H1 (cell line): ENCODE measurements around the gene CST8. TPM values are rescaled to one million over a fixed set of nuclear protein-coding genes. Genes with fewer than 3 reads are reported as not detected.
A peak's percentile ranks its signal among the peaks of the same experiment; 100 is the strongest.

Experiments
- CTCF ChIA-PET: fragments of 300-600 bp; sonication (Branson Sonifier 250); formaldehyde crosslinking; loops from one replicate; lab custom pipeline; 2021; ENCODE audit not compliant: partially characterized antibody; lab: Charles Lee
- POLR2A ChIA-PET: fragments of 300-600 bp; sonication (Branson Sonifier 250); formaldehyde crosslinking; loops from one replicate; lab custom pipeline; 2021; ENCODE audit warnings: inconsistent platforms; ENCODE audit not compliant: partially characterized antibody; lab: Charles Lee
- DNase-seq, 2 experiments: peaks; one replicate each; pipeline versions ENCODE4 v3.0.0 to v3.0.0-alpha.2; 2010 to 2022; ENCODE audit warnings: low spot score in 2 of 2, low read depth in 1 of 2, mixed read lengths in 1 of 2
- FAIRE-seq: peaks from 2 replicates; lab custom pipeline; 2011; peaks lifted over from hg19 to GRCh38; lab: Jason Lieb, UNC
- H2AFZ ChIP-seq: 2 replicates; pipeline ENCODE4 v1.8.1; 2012; ENCODE audit warnings: low read length, inconsistent platforms
- H2AK5ac ChIP-seq: 2 replicates; pipeline ENCODE4 v1.6.1; 2013; ENCODE audit warnings: low read depth, low read length
- H2BK120ac ChIP-seq: replicated peaks from 2 replicates; pipeline ENCODE3; 2013; ENCODE audit warnings: low read depth, low read length, inconsistent platforms
- H2BK12ac ChIP-seq: 2 replicates; pipeline ENCODE4 v1.6.1; 2013; ENCODE audit warnings: low read depth, low read length
- H2BK15ac ChIP-seq: 2 replicates; pipeline ENCODE4 v1.6.1; 2013; ENCODE audit warnings: low read length
- H2BK20ac ChIP-seq: 2 replicates; pipeline ENCODE4 v1.6.1; 2013; ENCODE audit warnings: low read length
- H2BK5ac ChIP-seq: 2 replicates; pipeline ENCODE4 v1.6.1; 2013; ENCODE audit warnings: low read depth, low read length
- H3K14ac ChIP-seq: 2 replicates; pipeline ENCODE4 v1.6.1; 2013; ENCODE audit warnings: inconsistent platforms; ENCODE audit not compliant: insufficient read length
- H3K18ac ChIP-seq: 2 replicates; pipeline ENCODE4 v1.6.1; 2013; ENCODE audit warnings: low read length; ENCODE audit errors: extremely low read depth
- H3K23ac ChIP-seq: 2 replicates; pipeline ENCODE4 v1.6.1; 2013; ENCODE audit warnings: inconsistent platforms; ENCODE audit not compliant: insufficient read length
- H3K23me2 ChIP-seq: 2 replicates; pipeline ENCODE4 v1.6.1; 2013; ENCODE audit warnings: low read depth, low read length
- H3K27ac ChIP-seq: 2 replicates; pipeline ENCODE4 v1.6.1; 2011; ENCODE audit warnings: low read depth, low read length, inconsistent platforms
- H3K27me3 ChIP-seq, 4 experiments: replicated peaks in 1 of 4; 1 replicate in 1 of 4; 2 replicates in 3 of 4; pipeline versions ENCODE4 v1.6.1 to v1.8.1; 2011 to 2013; ENCODE audit warnings: low read length in 3 of 4, mild to moderate bottlenecking in 3 of 4, inconsistent platforms in 2 of 4, mixed read lengths in 2 of 4, moderate library complexity in 1 of 4; ENCODE audit not compliant: control insufficient read depth in 3 of 4, insufficient read depth in 3 of 4; ENCODE audit errors: extremely low read depth in 1 of 4
- H3K36me3 ChIP-seq, 4 experiments: 2 replicates each; pipeline versions ENCODE4 v1.6.1 to v1.8.1; 2011 to 2013; ENCODE audit warnings: mild to moderate bottlenecking in 4 of 4, low read length in 3 of 4, moderate library complexity in 2 of 4, control low read depth in 1 of 4, inconsistent platforms in 1 of 4; ENCODE audit not compliant: insufficient read depth in 4 of 4, control insufficient read depth in 2 of 4
- H3K4ac ChIP-seq: replicated peaks from 2 replicates; pipeline ENCODE3; 2013; ENCODE audit warnings: low read length, low read depth, mixed read lengths, inconsistent platforms; ENCODE audit not compliant: insufficient read length
- H3K4me1 ChIP-seq, 4 experiments: replicated peaks in 1 of 4; 1 replicate in 1 of 4; 2 replicates in 3 of 4; pipeline versions ENCODE4 v1.6.1 to v1.8.1; 2011 to 2013; ENCODE audit warnings: low read length in 3 of 4, inconsistent platforms in 2 of 4, mixed read lengths in 1 of 4; ENCODE audit not compliant: insufficient read depth in 4 of 4, control insufficient read depth in 3 of 4
- H3K4me2 ChIP-seq, 2 experiments: 2 replicates each; pipeline versions ENCODE4 v1.6.1 to v1.8.1; 2011 to 2013; ENCODE audit warnings: low read depth in 2 of 2, low read length in 2 of 2, control low read depth in 1 of 2, inconsistent platforms in 1 of 2, mild to moderate bottlenecking in 1 of 2; ENCODE audit not compliant: insufficient read depth in 1 of 2
- H3K4me3 ChIP-seq, 4 experiments: fragments of 200-600, 300-600 bp in 1 of 4; sonication (generic), shearing (Covaris generic), sonication (Bioruptor Twin) in 1 of 4; 2 replicates each; pipeline versions ENCODE4 v1.5.1 to v1.8.1; 2011 to 2016; ENCODE audit warnings: low read length in 4 of 4, low read depth in 3 of 4, control low read depth in 2 of 4, inconsistent platforms in 2 of 4, mild to moderate bottlenecking in 2 of 4, mixed read lengths in 1 of 4, moderate library complexity in 1 of 4; ENCODE audit not compliant: insufficient read depth in 2 of 4; ENCODE audit errors: extremely low read depth in 1 of 4
- H3K56ac ChIP-seq: replicated peaks from 2 replicates; pipeline ENCODE3; 2013; ENCODE audit warnings: low read depth, mild to moderate bottlenecking, mixed read lengths, low read length, inconsistent platforms; ENCODE audit not compliant: insufficient read length
- H3K79me1 ChIP-seq: 2 replicates; pipeline ENCODE4 v1.6.1; 2013; ENCODE audit warnings: low read depth, low read length, control low read depth
- H3K79me2 ChIP-seq, 2 experiments: 2 replicates each; pipeline versions ENCODE4 v1.6.1 to v1.8.1; 2012 to 2013; ENCODE audit warnings: low read length in 2 of 2, mild to moderate bottlenecking in 2 of 2, inconsistent platforms in 1 of 2; ENCODE audit not compliant: insufficient read depth in 2 of 2, control insufficient read depth in 1 of 2
- H3K9ac ChIP-seq, 4 experiments: replicated peaks in 1 of 4; 1 replicate in 1 of 4; 2 replicates in 3 of 4; pipeline versions ENCODE4 v1.6.1 to v1.8.1; 2011 to 2013; ENCODE audit warnings: low read depth in 3 of 4, low read length in 3 of 4, control low read depth in 2 of 4, mild to moderate bottlenecking in 2 of 4, moderate library complexity in 2 of 4, inconsistent platforms in 1 of 4; ENCODE audit errors: extremely low read depth in 1 of 4
- H3K9me3 ChIP-seq, 2 experiments: 2 replicates each; pipeline versions ENCODE4 v1.6.1 to v1.8.1; 2012 to 2013; ENCODE audit warnings: mild to moderate bottlenecking in 2 of 2, moderate library complexity in 2 of 2, control low read depth in 1 of 2, inconsistent platforms in 1 of 2, low read depth in 1 of 2, low read length in 1 of 2, mixed read lengths in 1 of 2; ENCODE audit not compliant: insufficient read depth in 2 of 2
- H4K20me1 ChIP-seq, 2 experiments: replicated peaks in 1 of 2; 2 replicates each; pipeline versions ENCODE3 to v1.8.1; 2011 to 2013; ENCODE audit warnings: inconsistent platforms in 2 of 2, low read length in 2 of 2, mild to moderate bottlenecking in 1 of 2; ENCODE audit not compliant: insufficient read depth in 2 of 2, control insufficient read depth in 1 of 2
- H4K5ac ChIP-seq: 2 replicates; pipeline ENCODE4 v1.6.1; 2013; ENCODE audit warnings: low read length, low read depth, mixed read lengths, inconsistent platforms; ENCODE audit not compliant: insufficient read length
- H4K8ac ChIP-seq: 2 replicates; pipeline ENCODE4 v1.8.0; 2013; ENCODE audit warnings: mild to moderate bottlenecking, moderate library complexity, low read length, inconsistent platforms; ENCODE audit not compliant: insufficient read depth; ENCODE audit errors: extremely low read depth
- H4K91ac ChIP-seq: replicated peaks from 2 replicates; pipeline ENCODE3; 2013; ENCODE audit warnings: low read length, mixed read lengths, inconsistent platforms; ENCODE audit not compliant: insufficient read length
- CBX8 ChIP-seq: fragments of 300-800, 300-1000 bp; sonication (generic); IDR thresholded peaks from 2 replicates; pipeline ENCODE4 v1.7.1; 2016; ENCODE audit warnings: low read depth, low read length, borderline replicate concordance
- EGR1 ChIP-seq: IDR thresholded peaks from 2 replicates; pipeline ENCODE4 v1.6.1; 2011; ENCODE audit warnings: low read depth, low read length, borderline replicate concordance
- EP300 ChIP-seq, 2 experiments: IDR thresholded peaks; 1 replicate in 1 of 2; 2 replicates in 1 of 2; pipeline ENCODE4 v1.6.1; 2011 to 2012; ENCODE audit warnings: low read depth in 2 of 2, low read length in 2 of 2, mild to moderate bottlenecking in 2 of 2, borderline replicate concordance in 1 of 2, inconsistent platforms in 1 of 2, moderate library complexity in 1 of 2
- RXRA ChIP-seq: IDR thresholded peaks from 2 replicates; pipeline ENCODE4 v1.6.1; 2011; ENCODE audit warnings: low read depth, mild to moderate bottlenecking, low read length, moderate library complexity; ENCODE audit not compliant: insufficient read depth
- TAF1 ChIP-seq: IDR thresholded peaks from 2 replicates; pipeline ENCODE4 v1.6.1; 2011; ENCODE audit warnings: mild to moderate bottlenecking, low read depth, low read length
- WGBS, 2 experiments: shearing (Covaris generic) in 1 of 2; methylation state at CpG; one replicate each; pipeline versions ENCODE4 v1.1.6 to v1.1.7; 2013 to 2015; ENCODE audit warnings: low lambda C conversion rate in 2 of 2, mixed read lengths in 2 of 2, inconsistent platforms in 1 of 2, low coverage in 1 of 2, missing lambda C conversion rate in 1 of 2; ENCODE audit not compliant: insufficient replicate concordance in 2 of 2, insufficient coverage in 1 of 2, insufficient read length in 1 of 2; ENCODE audit errors: extremely low coverage in 1 of 2, missing lambda C conversion rate in 1 of 2; 5-methylcytosine and 5-hydroxymethylcytosine counted together
- polyA plus RNA-seq, 7 experiments: library from polyadenylated mRNA; depleted of rRNA in 3 of 7; stranded (reverse) in 5 of 7; unstranded in 2 of 7; fragments of >200 nt in 5 of 7; fragments of 200-250 nt in 2 of 7; gene quantifications; 1 replicate in 5 of 7; 2 replicates in 1 of 7; 4 replicates in 1 of 7; pipeline versions ENCODE4 v1.2.1 to v1.2.3, GENCODE V29; 2011 to 2013; ENCODE audit warnings: missing spikeins in 2 of 7, mixed read lengths in 2 of 7
- total RNA-seq: library from RNA; stranded (reverse); fragmentation: NEBNext Ultra II Directional; extraction: Animal tissue kit (Norgen Biotek cat#: 25700); gene quantifications from 2 replicates; pipeline ENCODE4 v1.2.1, GENCODE V29; 2021
- TF ChIP-seq, protein P1 (sequence below): IDR thresholded peaks from 2 replicates; pipeline ENCODE4 v1.6.1; 2011; ENCODE audit warnings: low read depth, mild to moderate bottlenecking, low read length; ENCODE audit not compliant: insufficient read depth
- TF ChIP-seq, protein P2 (sequence below): IDR thresholded peaks from 2 replicates; pipeline ENCODE4 v1.6.1; 2012; ENCODE audit warnings: low read length, inconsistent platforms
- TF ChIP-seq, protein P3 (sequence below): IDR thresholded peaks from 2 replicates; pipeline ENCODE4 v1.6.1; 2012; ENCODE audit warnings: inconsistent platforms

The CST8 gene
- total and polyA plus RNA-seq, 2 of the 8 experiments (the other 6 are each of a cell fraction or from before 2014, with no cell fraction given), result not detected

DNA sequence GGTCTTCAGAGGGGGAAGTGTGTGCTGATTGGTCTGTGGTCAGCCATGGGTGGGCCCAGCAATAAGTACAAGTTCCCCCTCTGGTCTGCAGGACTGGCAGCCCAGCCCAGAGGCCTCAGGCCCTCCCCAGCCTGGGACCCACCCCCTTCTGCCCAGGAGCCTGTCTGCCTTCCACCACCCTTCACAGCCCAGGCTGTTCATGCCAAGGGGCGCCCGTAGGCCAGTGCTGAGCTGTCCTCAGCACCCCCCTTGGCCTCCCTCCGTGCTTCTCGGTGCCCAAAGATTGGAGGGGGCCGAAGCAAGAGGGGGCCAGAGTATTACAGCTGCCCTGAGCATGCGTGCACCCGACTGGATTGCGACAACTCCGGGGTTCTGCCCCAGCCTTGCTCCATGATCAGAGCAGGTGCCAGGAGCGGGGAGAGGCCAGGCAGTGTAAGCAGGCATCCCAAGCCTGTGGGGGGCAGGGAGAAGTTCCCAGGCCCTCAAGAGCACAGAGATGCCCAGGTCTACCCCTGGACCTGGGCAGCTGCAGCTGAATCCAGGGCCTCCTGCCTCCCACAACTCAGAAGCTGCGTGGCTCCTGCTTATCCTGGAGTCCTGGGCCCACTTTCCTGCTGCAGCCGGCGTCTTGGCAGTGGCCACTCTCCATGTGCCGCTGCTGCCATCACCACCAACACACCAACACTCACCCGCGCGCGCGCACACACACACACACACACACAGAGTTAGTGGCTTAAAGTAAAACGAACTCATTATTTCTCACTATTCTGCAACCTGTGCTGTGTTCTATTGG is 44.1 kb downstream of the CST8 start:
- Histone ChIP-seq H3K36me3 (no peaks in the 10 kb centered on the region), H3K79me2 (no peaks in the 10 kb centered on the region), H3K79me1 (no peaks in the 10 kb centered on the region), H2BK120ac (peak overlapping the region; percentile 19), H4K8ac (0 out of 2 replicates have a peak overlapping the region, but pooled peaks have one; percentile 3), H4K91ac (peak overlapping the region; percentile 84), H3K4me2 (no peak overlapping the region), H3K4me1 (peaks cover 0 to 23% (median 8%) of the 10 kb centered on the region in 4 experiments; a peak in 5 of 7 replicates), H3K9ac (no peak overlapping the region), H2AFZ (no peak overlapping the region), H3K23ac (no peak overlapping the region), H3K14ac (no peak overlapping the region), H3K56ac (no peak overlapping the region), H2BK12ac (peak overlapping the region; percentile 83; the same call in 1 of the 2 replicates), H3K4me3 (no peak overlapping the region), H3K9me3 (no peaks in the 10 kb centered on the region), H4K20me1 (no peaks in the 10 kb centered on the region), H3K23me2 (no peaks in the 10 kb centered on the region), H2BK15ac (no peak overlapping the region), H3K4ac (peak overlapping the region; percentile 16), H3K27ac (no peak overlapping the region), H2BK5ac (peak overlapping the region; percentile 76; the same call in 1 of the 2 replicates), H2BK20ac (peak overlapping the region; percentile 99), H3K18ac (peak overlapping the region; percentile 73; the same call in 1 of the 2 replicates), H4K5ac (no peak overlapping the region), H2AK5ac (0 out of 2 replicates have a peak overlapping the region, but pooled peaks have one; percentile 78), H3K27me3 (peaks cover 0 to 4% (median 0%) of the 10 kb centered on the region in 4 experiments; a peak in 2 of 7 replicates)
- FAIRE-seq (no peak), DNase-seq (no peak)
- WGBS, 2 experiments, result 85% methylated on average over 20 of the region's 20 CpGs; no CpG with 5 or more reads in 1 of the 2 experiments
- ChIA-PET CTCF (interaction anchor here (0.6 to 1.2 kb wide), 4 partner anchors 49 to 100 kb away, joined by 3 to 4 read pairs (median 4); no protein-coding TSS in a partner anchor), POLR2A (no interaction called here)
- TF ChIP-seq, protein P1, sequence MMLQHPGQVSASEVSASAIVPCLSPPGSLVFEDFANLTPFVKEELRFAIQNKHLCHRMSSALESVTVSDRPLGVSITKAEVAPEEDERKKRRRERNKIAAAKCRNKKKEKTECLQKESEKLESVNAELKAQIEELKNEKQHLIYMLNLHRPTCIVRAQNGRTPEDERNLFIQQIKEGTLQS, result no peak
- no peak for TF ChIP-seq EP300 (IDR thresholded peaks at IDR 0.05; ENCODE audit: borderline replicate concordance in 1 of 2, low read depth in 2 of 2, low read length in 2 of 2)
- TF ChIP-seq RXRA, result no peak
- TF ChIP-seq, protein P2, sequence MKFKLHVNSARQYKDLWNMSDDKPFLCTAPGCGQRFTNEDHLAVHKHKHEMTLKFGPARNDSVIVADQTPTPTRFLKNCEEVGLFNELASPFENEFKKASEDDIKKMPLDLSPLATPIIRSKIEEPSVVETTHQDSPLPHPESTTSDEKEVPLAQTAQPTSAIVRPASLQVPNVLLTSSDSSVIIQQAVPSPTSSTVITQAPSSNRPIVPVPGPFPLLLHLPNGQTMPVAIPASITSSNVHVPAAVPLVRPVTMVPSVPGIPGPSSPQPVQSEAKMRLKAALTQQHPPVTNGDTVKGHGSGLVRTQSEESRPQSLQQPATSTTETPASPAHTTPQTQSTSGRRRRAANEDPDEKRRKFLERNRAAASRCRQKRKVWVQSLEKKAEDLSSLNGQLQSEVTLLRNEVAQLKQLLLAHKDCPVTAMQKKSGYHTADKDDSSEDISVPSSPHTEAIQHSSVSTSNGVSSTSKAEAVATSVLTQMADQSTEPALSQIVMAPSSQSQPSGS, result no peak
- no peak for TF ChIP-seq EGR1
- TF ChIP-seq CBX8, result no peak
- no peak for TF ChIP-seq TAF1
- TF ChIP-seq, protein P3, sequence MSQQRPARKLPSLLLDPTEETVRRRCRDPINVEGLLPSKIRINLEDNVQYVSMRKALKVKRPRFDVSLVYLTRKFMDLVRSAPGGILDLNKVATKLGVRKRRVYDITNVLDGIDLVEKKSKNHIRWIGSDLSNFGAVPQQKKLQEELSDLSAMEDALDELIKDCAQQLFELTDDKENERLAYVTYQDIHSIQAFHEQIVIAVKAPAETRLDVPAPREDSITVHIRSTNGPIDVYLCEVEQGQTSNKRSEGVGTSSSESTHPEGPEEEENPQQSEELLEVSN, result no peak
